Stimulated activated CD8-positive, alpha-beta memory T cell treated with anti-CD3 and anti-CD28 coated beads, Interleukin-7, amount 100 ng/mL, for 24 hours (primary cell): ENCODE data around the gene HIPK1.
"Not testable (repeated sequence)": the region's sequence is repeated elsewhere in the genome, so short reads cannot be mapped to it uniquely, and the experiment has no call there.

ENCODE experiments used
- DNase-seq: peaks from one replicate; pipeline ENCODE4 v3.0.0-alpha.2; 2020; ENCODE audit warnings: low read depth

Gene HIPK1

DNA sequence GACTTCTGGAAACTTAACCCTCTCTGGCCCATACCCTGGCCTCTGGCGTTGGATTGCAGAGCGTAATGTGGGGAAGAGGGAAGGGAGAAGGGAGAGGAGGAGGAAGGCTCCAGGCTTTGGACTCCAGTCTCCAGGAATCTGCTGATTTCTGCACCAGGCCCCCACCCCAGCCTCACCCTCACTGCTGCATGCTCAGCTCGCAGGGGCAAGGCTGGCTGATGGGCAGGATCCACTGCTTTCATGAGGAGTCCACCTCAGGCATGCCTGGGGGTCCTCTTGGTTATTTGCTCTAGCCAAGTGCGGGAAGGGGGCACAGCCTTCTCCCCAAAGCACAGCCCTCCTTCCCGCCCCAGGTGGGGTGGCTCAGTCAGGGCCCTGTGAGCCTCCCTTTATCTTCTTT is 53.8 kb downstream of the HIPK1 start:
- no peak for DNase-seq

DNA sequence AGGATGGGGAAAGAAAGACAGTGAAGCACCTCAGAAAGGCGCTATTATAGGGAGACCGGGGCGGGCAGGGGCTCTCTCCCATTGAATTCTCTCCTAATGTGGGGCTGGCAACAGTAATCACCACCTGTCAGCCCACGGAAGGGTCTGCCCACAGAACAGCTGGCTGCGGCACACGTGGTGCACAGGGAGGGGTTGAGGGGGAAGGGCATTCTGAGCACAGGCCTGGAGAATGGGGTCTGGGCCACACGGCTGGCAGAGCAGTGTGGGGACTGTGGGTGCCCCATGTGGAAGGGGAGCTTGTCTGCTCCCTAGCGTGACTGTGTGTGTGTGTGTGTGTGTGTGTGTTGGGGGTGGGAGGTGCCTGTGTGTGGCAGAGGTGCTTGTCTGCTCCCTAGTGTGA is 54.3 kb downstream of the HIPK1 start:
- DNase-seq, result no peak

DNA sequence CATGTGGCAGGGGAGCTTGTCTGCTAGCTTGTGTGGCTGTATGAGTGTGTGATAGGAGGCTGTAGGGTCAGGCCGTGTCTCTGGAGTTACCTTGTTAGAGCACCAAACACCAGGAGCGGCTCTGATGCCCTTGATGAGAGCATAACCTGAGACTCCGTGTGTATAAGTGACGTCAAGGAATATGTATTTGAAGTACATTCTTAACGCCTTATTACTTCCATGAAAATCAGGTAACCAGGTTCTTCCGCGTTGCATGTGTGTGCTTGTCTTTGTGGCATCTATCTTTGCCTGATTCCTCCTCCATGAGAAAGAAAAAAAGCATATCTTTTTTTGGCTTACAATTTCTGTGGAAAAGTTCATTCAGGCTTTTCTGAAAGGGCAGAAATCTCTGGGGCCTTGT is 54.7 kb downstream of the HIPK1 start:
- DNase-seq, result no peak

DNA sequence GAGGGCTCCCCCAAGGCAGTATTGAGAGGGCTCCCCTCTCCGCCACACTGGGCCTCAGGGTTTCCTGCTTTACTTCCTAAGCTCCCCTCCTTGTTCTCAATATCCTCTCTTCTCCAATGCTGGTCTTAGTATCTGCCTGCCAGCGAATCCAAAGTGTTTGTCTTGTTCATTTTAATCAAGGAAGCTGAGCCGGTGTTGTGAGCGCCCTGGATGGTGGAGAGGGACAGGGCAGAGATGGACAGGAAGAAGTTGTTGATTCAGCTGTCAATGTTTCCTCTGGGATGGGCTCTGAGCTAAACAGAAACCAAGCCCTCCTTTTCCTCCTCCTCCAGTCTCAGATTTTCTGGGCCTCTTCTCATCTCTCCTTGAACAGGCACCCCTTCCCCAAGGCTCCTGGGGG is 55.6 kb downstream of the HIPK1 start:
- DNase-seq, result no peak

DNA sequence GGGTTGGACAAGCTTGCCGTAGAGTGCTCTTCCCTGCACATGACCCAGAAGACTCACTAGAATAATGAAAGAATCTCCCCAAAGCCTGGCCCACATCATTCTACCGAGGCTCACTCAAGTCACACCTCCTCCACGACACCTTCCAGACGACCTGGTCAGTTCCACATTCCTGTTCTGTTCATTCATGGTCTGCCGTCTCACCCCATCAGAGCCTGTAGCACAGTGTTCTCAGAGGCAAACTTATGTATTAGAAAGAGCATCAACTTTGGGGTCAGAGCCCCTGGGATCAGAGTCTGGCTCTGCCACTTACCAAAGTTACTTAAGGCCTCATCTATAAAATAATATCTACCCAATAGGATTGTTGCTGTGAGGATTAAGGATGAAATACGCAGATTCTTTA is 57.7 kb downstream of the HIPK1 start:
- DNase-seq, result no peak

DNA sequence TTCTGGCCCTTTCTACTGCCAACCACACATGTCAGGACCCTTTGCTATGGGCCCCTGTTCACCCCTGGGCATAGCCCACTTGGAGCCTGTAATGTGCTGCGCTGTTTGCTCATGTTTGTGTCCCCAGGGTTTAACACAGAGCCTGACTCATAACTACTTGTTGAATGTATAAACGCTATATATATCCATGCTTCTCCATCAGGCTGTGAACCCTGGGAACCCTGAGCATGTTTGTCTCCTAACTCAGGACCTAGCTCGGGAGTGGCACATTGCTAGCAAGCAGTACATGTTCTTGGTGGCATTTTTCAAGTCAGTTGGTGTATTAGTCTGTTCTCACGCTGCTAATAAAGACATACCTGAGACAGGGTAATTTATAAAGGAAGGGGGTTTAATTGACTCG is 58.1 kb downstream of the HIPK1 start:
- DNase-seq, result no peak

DNA sequence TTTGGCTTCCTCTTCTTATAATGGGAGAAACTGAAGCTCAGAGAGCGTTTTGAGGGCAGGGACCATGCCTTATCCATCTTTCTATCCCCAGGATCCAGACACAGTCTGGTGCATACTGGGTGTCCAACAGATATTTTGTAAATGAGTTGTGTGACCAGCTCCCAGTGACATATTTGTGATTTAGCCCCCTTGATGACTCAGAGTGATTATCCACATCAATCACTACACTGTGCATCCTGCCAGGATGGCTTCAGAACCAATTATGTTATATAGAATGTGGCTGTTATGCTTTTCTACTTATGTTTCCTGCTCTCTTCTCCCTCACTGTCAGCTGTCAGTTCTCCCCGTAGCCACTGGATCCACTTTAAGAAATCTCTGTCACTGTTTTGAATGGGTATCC is 61.4 kb downstream of the HIPK1 start:
- no peak for DNase-seq

DNA sequence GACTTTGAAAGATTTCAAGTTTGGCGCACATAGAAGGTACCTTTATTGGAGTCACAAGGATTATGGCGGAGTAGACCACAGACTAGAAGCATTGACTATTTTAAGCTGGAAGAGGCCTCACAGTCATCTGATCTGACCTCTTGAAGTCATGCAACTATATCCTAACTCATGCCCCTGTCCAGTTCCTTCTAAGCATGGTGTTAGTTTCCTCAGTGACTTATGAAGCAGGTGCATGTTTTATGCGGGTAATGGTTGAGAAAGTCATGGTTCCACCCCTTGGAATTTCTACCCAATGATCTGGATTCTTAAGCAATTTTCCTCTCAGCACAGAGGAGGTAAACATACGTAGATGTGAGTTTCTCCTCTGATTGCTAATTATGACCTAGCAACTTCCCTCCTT is 61.8 kb downstream of the HIPK1 start:
- DNase-seq, result no peak

DNA sequence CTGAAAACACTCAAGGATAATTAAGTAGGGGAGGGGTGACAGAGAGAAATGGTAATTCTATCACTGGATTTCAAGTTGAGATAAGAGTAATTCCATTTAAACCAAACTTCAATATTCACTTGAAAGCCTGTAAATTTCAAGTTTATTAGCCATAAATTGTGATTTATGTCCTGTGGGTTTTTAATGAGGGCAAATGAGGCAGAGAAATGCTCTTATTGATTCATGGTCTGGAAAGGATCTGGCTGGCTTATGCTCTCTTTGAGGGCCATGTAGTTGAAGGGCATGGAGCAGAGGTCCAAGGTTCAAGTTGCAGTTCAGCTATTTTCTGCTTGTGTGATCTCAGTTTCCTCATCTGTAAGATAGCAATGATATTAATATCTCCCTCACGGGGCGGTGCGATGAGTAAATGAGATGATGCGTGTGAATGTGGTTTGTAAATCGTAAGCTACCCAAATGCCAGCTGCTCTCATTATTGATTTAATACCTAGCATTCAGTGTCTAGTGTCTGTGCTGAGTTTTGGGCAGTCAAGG is 62.4 kb downstream of the HIPK1 start:
- no peak for DNase-seq

DNA sequence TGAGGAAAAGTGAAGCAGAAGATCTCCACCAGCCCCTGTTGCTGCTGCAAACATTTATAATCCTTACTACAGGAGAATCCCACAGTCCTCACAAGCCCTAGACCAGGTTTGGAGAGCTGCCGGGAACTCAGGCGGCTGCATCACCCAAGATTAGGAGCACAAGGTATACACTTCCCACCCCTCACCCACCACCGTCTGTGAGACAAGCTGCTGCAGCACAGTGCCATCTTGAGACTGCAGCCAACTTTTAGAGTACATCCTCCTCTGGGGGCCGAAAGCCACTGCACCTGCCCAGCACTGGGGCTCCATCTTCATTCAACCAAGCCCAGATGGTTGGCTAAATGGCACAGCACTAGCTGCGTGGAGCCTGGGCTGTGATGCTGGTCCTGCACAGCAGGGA is 63.9 kb downstream of the HIPK1 start:
- DNase-seq, result no peak

DNA sequence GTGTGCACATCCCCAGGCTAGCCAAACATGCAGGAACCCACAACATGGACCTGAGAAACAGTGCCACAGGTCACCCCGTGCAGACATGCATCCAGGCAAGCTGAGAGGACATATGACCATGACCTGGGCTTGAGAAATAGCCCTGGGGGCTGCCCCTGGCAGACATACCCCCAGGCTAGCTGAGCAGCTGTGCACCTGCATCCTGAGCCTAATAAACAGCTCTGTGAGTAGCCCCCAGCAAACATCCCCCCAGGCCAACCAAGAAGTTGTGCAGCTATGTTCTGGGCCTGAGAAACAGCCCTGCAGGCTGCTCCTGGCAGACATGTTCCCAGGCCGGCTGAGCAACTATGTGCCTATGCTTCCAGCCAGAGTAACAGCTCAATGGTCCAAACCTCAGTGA is 64.6 kb downstream of the HIPK1 start:
- no peak for DNase-seq

DNA sequence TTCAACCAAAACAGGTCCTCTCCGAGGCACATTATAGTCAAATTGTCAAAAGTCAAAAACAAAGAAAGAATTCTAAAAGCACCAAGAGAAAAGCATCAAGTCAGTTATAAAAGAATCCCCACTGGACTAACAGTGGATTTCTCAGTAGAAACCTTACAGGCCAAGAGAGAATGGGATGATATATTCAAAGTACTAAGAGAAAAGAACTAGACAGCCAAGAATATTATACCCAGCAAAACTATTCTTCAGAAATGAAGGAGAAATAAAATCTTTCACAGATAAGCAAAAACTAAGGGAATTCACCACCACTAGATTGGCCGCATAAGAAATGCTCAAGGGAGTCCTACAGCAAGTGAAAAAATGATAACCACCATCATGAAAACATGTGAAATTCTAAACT is 66.3 kb downstream of the HIPK1 start:
- DNase-seq, result no peak

DNA sequence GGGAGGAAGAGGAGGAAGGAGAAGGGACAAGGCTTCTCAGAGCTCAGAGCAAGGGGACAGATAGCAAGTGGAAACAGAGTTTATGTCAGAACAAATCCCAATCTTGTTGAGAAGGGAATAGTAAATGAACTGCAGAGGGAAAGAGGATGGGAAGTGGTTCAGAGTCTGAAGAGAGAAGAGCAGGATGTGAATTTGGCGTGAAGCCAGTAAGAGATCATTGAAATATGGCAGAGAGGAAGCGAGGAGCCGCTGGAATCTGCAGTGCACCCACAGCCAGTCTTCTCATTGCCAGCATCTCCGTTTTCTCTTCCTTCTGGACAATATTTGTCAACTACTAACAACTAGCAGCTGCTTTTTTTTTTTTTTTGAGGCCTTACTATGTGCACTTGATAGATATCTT is 69.2 kb downstream of the HIPK1 start:
- DNase-seq, result no peak

DNA sequence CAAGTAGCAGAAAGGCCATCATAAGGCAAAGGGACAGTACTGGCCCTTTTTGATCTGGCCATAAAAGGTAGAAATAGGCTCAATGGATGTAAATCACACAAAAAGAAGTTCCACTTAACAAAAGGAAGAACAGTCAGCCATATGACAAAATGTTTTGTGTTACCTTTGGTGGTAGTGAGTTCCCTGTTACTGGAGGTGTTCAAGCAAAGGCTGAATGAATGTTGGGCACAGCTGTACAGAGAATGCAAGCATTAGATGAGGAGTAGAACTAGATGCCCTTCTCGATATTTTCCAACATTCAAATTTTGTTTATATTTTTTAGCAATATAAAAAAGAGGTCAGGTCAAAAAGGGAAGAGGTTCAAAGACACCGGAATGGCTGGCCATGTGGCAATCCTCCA is 70.1 kb downstream of the HIPK1 start:
- no peak for DNase-seq

DNA sequence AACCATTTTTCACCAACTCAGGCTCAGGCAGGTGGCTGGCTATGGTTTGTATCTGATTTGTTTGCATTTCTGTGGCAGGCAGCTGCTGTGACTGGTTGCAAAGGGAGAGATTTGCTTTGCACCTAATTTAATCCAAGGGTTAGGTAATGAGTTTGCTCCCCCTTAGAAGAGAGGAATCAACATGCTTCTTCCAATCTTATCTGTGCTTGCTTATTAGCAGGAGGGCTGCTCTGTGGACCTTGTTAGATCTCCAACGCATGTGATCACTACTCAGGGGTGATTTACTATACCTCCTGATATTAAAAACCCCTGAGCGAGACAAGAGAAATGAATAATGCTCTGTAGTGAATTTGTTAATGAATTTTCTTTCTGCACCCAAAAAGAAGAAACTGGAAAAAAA is 70.7 kb downstream of the HIPK1 start:
- no peak for DNase-seq

DNA sequence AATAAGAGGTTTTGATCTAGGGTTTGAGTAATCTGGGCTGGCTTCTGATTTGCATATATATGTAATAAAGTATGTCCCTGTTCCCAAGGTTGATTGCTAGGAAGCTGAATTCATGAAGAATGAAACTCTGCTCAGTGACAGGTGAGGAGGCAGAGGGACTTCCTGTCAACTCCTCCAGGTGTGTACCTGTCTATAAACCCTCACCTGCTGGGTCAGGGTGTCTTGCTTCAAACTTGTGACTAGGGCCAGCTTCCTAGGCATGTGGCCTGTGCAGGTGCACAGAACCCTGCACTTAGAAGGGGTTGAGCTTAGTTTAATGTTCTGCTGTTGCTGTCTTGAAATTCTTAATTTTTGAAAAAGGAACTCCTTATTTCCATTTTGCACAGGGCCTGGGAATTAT is 71.3 kb downstream of the HIPK1 start:
- DNase-seq, result no peak

DNA sequence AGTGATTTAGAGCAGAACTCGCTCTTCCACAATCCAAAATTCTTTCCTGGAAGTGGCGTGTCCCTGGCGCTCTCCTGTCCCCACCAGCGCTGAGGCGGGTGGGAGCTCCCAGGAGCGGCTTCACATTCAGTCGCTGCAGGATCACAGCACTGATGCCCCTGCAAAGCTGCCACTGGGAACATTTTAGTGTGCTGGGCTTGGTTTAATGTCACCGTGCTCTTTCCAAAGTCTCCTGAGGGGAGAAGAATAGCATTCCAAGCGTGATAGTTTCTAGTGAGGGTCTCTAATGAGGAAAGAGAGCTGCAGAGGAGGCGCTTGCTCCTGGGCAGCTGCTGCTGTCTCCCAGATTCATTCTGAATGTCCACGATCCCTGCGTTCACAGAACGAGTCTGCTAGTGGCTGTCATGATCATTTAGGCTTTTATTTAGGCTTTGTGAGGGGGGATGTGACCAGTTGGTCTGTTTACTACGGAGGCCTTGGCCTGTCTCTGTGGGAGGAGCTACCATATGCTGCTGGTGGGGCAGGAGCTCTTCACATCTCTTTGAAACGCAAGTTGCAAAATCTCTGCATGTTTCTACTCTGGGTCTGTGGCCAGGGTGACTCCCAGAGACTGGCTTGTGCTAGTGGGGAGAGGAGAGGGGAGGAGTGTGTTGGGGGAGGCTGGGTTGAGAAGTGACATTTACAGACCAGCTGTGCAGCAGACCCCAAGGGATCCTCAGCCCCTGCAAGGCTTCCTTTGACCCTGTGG is 73.5 kb downstream of the HIPK1 start:
- no peak for DNase-seq

DNA sequence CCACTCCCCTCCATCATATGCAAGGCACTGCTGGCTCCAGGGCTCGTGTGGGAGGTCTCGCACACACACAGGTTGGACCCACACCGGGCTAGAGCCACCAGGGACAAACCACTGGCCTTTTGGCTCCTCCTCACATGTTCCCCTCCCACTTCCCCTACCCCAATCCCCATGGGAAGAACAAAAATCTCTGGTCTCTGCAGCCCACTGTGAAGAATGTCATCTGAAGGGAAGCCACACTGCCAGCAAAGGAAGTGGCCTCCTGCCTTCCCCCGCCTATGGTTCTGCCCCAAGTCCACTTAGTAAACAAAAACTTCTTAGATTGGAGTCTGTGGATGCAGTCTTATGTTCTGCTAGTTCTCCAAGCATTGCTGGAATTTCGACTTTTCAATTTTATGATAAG is 74.3 kb downstream of the HIPK1 start:
- no peak for DNase-seq

DNA sequence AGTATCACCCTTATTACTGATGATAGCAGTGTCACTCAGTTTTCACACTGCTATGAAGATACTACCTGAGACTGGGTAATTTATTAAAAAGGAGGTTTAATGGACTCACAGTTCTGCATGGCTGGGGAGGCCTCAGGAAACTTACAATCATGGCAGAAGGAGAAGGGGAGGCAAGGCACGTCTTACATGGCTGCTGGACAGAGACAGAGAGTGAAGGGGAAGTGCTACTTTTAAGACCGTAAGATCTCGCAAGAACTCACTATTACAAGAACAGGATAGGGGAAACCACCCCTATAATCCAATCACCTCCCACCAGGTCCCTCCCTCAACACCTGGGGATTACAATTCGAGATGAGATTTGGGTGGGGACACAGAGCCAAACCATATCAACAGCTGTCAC is 77.7 kb downstream of the HIPK1 start:
- DNase-seq, result not testable (repeated sequence)

DNA sequence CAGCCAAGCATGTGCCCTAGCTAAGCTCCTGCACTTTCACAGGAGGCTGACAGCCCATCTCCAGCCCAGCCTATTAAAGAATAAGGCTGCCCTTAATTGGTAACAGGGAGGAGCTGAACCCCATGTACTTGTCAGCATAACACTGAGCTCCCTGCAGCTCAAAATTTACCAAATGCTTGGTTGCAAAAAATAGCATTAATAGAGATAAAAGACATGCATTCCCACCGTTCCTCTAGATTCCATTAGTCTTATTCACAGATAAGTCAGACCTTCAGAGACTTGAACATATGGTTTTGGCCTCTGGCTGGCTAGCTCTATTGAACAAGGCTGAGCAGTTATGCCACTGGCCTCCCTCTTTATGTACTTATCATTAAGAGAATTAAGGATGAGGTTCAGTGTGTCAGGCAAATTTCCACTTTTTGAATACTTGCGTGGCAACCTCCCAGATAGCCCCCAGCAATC is 79.4 kb downstream of the HIPK1 start:
- DNase-seq, result no peak

DNA sequence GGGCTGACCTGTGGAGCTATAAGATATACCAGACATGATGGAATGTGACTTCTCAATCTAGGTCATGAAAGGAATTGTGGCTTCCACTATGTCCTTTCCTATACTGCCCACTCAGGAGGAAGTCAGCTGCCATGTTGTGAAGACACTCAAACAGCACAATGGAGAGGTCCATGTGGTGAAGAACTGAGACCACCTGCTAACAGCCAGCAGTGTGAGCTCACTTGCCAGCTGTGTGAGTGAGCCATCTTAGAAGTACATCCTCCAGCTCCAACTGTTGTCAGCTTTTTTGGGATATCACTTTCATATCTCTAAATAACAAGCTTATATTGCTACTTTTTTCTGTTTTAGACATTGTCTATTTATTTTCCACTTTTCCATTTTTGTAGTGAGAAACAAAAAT is 79.9 kb downstream of the HIPK1 start:
- no peak for DNase-seq

DNA sequence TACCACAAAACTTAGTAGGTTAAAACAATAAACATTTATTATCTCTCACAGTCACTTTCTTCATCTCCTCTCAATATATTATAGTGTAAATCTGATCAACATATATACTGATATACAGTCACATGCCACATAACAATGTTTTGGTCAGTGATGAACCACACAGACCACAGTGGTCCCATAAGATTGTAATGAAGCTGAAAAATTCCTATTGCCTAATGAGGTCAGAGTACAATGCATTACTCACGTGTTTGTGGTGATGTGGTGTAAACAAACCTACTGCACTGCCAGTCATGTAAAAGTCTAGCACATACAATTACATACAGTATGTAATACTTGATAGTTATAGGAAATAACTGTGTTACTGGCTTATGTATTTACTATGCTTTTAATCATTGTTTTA is 80.3 kb downstream of the HIPK1 start:
- DNase-seq, result no peak

DNA sequence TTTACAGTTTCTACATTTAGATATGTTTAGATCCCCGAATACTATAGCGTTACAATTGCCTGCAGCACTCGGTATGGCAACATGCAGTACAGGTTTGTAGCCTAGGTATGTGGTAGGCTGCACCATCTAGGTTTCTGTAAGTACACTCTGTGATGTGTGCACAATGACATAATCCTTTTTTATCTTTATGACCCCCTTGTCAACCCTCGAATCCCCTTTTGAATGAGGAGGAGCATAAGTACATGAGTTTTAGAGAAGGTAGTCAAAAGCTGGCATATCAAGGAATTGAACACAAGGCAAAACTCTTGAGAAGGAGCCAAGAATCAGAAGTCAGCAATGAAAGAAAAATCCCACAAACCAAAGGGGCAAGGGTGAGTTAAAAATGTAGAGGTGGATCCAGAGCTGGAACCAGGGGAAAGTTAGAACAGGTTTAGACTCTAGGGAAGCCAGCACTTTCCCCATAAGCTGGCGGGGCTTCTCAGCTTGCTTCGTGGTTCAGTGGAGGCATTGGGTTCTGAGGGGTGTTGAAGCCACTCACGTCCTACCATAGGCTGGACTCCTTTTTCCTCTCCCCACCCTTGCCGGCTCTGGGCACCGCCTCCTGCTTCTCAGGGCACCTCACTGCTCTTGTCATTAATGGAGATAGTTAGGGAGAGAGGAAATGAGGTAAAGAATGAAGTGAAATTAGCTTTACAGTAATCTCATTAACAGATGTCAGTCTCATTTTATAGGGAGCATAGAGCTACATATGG is 81.5 kb downstream of the HIPK1 start:
- no peak for DNase-seq

DNA sequence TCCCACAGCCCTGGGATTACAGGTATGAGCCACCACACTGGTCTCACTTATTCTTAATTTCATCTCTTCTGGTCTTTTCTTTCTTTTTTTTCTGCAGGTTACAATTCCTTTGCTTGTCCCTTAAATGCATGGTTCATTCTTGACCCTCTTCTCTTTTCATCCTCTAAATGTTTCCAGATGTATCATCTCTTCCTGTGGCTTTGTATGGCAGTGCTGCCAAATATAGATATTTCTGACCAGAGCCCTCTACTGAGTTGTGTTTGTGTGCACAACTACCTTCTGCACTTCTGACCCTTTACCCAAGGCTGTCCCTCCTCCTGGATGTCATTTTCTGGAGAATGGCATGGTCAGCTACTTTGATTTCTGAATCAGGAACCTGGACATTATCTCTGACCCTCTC is 82.7 kb downstream of the HIPK1 start:
- DNase-seq, result no peak
